ENCODE results near the gene POLR2A. TPM values are rescaled to one million over a fixed set of nuclear protein-coding genes. Genes with fewer than 3 reads are reported as not detected.

The POLR2A gene
- total and polyA plus RNA-seq, 2 of the 4 experiments (the other 2 are of a cell fraction): 54.0 to 56.6 TPM

DNA sequence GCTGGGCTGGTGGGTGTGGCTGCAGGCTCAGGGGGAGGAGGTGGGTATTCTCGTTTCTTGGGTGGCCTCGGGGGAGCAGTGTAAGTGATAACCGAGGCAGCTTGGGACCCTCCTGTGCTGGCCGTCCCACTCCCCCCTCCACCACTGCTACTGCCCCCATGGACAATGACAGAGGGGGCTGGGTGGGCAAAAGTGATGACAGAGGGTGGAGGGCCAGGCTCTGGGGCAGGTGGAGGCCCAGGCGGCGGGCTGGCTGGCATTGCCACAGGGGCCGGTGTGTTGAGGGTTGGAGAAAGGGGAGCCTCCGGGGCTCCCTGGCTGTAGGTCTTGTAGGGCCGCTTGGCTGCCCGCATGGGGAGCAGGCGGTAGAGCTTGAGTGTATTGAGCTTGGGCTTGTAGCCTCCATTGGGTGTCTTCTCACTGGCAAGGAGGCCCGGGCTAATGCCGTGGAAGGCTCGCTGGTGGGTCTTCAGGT is 20.8 kb upstream of the POLR2A start:
- H3K4me1 ChIP-seq (ENCODE audit: control insufficient read depth, insufficient read depth, low read length): peaks cover 6% of the 10 kb centered on the region; the same call in 1 of the 2 replicates
- no peak overlapping the region for H2AK9ac ChIP-seq (replicated peaks; ENCODE audit: low read depth, low read length, poor library complexity)
- H3K79me1 ChIP-seq (ENCODE audit: low read depth in 1 of 2, low read length in 2 of 2): peaks cover 16 to 66% of the 10 kb centered on the region in 2 experiments; a peak in 3 of 4 replicates
- no peak overlapping the region for H3K23ac ChIP-seq (ENCODE audit: low read depth, low read length)
- H3K36me3 ChIP-seq (ENCODE audit: control insufficient read depth, insufficient read depth, low read length): peaks cover 46% of the 10 kb centered on the region
- dilution Hi-C loops (cut with HindIII; ENCODE audit: low sequenced_read_pairs, unreplicated experiment) (no loop called here), intact Hi-C loops (cut with micrococcal nuclease) (no loop called here), in situ Hi-C loops (cut with MboI; ENCODE audit: low sequenced_read_pairs) (no loop called here)
- no peak overlapping the region for H4K91ac ChIP-seq (ENCODE audit: insufficient read depth, low read depth, low read length)
- no peak overlapping the region for H2BK5ac ChIP-seq (ENCODE audit: low read depth, low read length, poor library complexity, severe bottlenecking)
- no peaks in the 10 kb centered on the region for H3K27me3 ChIP-seq (ENCODE audit: control insufficient read depth, insufficient read depth, low read length)
- H3K9ac ChIP-seq (ENCODE audit: low read depth, low read length): no peak overlapping the region
- H3K4me3 ChIP-seq (ENCODE audit: insufficient read depth, low read depth, low read length): no peak overlapping the region
- H4K8ac ChIP-seq (ENCODE audit: low read depth in 2 of 2, low read length in 2 of 2): no peak overlapping the region
- H3K4ac ChIP-seq (ENCODE audit: low read depth, low read length): no peak overlapping the region
- H2AK5ac ChIP-seq (ENCODE audit: low read depth, low read length): no peak overlapping the region
- H2BK20ac ChIP-seq (ENCODE audit: low read depth, low read length): no peak overlapping the region
- peaks cover 14% of the 10 kb centered on the region for H3K9me1 ChIP-seq (ENCODE audit: insufficient read depth, low read length)
- no peak for ATAC-seq (ENCODE audit: low read depth)
- H2AFZ ChIP-seq (replicated peaks; ENCODE audit: low read length, poor library complexity): no peak overlapping the region
- WGBS, 2 experiments (ENCODE audit: extremely low coverage in 2 of 2, insufficient read length in 1 of 2): 92% methylated on average over 7 of the region's 14 CpGs; no CpG with 5 or more reads in 1 of the 2 experiments
- DNase-seq: no peak
- POLR2A ChIA-PET (ENCODE audit: unreplicated experiment): no interaction called here
- no peak overlapping the region for H3K18ac ChIP-seq (ENCODE audit: low read depth, low read length)
- BruUV-seq (replicated peaks): no TSS peak
- no peak overlapping the region for H2BK120ac ChIP-seq (ENCODE audit: low read depth, low read length)
- TF ChIP-seq, protein P1, sequence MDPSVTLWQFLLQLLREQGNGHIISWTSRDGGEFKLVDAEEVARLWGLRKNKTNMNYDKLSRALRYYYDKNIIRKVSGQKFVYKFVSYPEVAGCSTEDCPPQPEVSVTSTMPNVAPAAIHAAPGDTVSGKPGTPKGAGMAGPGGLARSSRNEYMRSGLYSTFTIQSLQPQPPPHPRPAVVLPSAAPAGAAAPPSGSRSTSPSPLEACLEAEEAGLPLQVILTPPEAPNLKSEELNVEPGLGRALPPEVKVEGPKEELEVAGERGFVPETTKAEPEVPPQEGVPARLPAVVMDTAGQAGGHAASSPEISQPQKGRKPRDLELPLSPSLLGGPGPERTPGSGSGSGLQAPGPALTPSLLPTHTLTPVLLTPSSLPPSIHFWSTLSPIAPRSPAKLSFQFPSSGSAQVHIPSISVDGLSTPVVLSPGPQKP (IDR thresholded peaks at IDR 0.05; ENCODE audit: borderline replicate concordance, low read depth, low read length): no peak
- TF ChIP-seq MAZ (IDR thresholded peaks at IDR 0.05; ENCODE audit: borderline replicate concordance, low read depth, low read length) (no peak), POLR2A (IDR thresholded peaks at IDR 0.05; ENCODE audit: low read depth, low read length) (no peak), NFE2L2 (IDR thresholded peaks at IDR 0.05; ENCODE audit: low read depth, low read length) (no peak), CHD1 (IDR thresholded peaks at IDR 0.05; ENCODE audit: low read depth, low read length) (no peak), FOS (IDR thresholded peaks at IDR 0.05; ENCODE audit: low read depth, low read length) (no peak), RAD21 (IDR thresholded peaks at IDR 0.05; ENCODE audit: low read length) (no peak), MAFK (IDR thresholded peaks at IDR 0.05; ENCODE audit: low read depth, low read length) (no peak), RFX5 (IDR thresholded peaks at IDR 0.05; ENCODE audit: low read depth, low read length) (no peak), CEBPB (IDR thresholded peaks at IDR 0.05; ENCODE audit: low read depth, low read length) (no peak), BHLHE40 (IDR thresholded peaks at IDR 0.05; ENCODE audit: low read depth, low read length) (no peak), RCOR1 (IDR thresholded peaks at IDR 0.05; ENCODE audit: insufficient replicate concordance, low read length) (no peak), SMC3 (IDR thresholded peaks at IDR 0.05; ENCODE audit: low read depth, low read length) (no peak)
- TF ChIP-seq, protein P2, sequence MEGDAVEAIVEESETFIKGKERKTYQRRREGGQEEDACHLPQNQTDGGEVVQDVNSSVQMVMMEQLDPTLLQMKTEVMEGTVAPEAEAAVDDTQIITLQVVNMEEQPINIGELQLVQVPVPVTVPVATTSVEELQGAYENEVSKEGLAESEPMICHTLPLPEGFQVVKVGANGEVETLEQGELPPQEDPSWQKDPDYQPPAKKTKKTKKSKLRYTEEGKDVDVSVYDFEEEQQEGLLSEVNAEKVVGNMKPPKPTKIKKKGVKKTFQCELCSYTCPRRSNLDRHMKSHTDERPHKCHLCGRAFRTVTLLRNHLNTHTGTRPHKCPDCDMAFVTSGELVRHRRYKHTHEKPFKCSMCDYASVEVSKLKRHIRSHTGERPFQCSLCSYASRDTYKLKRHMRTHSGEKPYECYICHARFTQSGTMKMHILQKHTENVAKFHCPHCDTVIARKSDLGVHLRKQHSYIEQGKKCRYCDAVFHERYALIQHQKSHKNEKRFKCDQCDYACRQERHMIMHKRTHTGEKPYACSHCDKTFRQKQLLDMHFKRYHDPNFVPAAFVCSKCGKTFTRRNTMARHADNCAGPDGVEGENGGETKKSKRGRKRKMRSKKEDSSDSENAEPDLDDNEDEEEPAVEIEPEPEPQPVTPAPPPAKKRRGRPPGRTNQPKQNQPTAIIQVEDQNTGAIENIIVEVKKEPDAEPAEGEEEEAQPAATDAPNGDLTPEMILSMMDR (conservative IDR thresholded peaks at IDR 0.05; ENCODE audit: low read depth, low read length): no peak
- TF ChIP-seq, protein P3, sequence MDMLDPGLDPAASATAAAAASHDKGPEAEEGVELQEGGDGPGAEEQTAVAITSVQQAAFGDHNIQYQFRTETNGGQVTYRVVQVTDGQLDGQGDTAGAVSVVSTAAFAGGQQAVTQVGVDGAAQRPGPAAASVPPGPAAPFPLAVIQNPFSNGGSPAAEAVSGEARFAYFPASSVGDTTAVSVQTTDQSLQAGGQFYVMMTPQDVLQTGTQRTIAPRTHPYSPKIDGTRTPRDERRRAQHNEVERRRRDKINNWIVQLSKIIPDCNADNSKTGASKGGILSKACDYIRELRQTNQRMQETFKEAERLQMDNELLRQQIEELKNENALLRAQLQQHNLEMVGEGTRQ (IDR thresholded peaks at IDR 0.05; ENCODE audit: low read depth, low read length): no peak
- no peaks in the 10 kb centered on the region for H3K9me3 ChIP-seq (ENCODE audit: control insufficient read depth, insufficient read depth, low read length)
- H3K14ac ChIP-seq (replicated peaks; ENCODE audit: low read depth, low read length): no peak overlapping the region
- H3K4me2 ChIP-seq (ENCODE audit: low read depth, low read length): no peak overlapping the region
- CTCF ChIA-PET: no interaction called here
- no peak overlapping the region for H4K5ac ChIP-seq (ENCODE audit: low read depth, low read length)
- H2BK15ac ChIP-seq (ENCODE audit: low read depth, low read length): no peak overlapping the region
- no peak overlapping the region for H3K56ac ChIP-seq (ENCODE audit: extremely low read depth, insufficient read depth, low read length)
- H3K27ac ChIP-seq (ENCODE audit: insufficient read depth, low read length): no peak overlapping the region
- H4K20me1 ChIP-seq (ENCODE audit: insufficient read depth, low read length): peaks cover 44% of the 10 kb centered on the region
